WERI-Rb-1 (cell line): ENCODE data around the gene RAB3D.
"Not testable (repeated sequence)": the region's sequence is repeated elsewhere in the genome, so short reads cannot be mapped to it uniquely, and the experiment has no call there.

Experiments used
- DNase-seq: peaks from one replicate; pipeline ENCODE4 v3.0.0-alpha.2; 2020
- H3K27ac ChIP-seq: fragments of 250-450 bp; sonication (Bioruptor Pico); 2 replicates; pipeline ENCODE4 v1.5.1; 2020; ENCODE audit warnings: mild to moderate bottlenecking, moderate library complexity
- H3K27me3 ChIP-seq: fragments of 250-450 bp; sonication (Bioruptor Pico); 2 replicates; pipeline ENCODE4 v1.5.1; 2021; ENCODE audit warnings: mild to moderate bottlenecking, low read depth, moderate library complexity; ENCODE audit not compliant: insufficient read depth, severe bottlenecking
- H3K36me3 ChIP-seq: fragments of 250-450 bp; sonication (Bioruptor Pico); 2 replicates; pipeline ENCODE4 v1.5.1; 2020; ENCODE audit warnings: mild to moderate bottlenecking, moderate library complexity
- H3K4me3 ChIP-seq: 2 replicates; pipeline ENCODE4 v1.5.1; 2011; ENCODE audit warnings: low read depth, mild to moderate bottlenecking, control low read depth, low read length
- H3K9me3 ChIP-seq: fragments of 250-450 bp; sonication (Bioruptor Pico); 2 replicates; pipeline ENCODE4 v1.5.1; 2021; ENCODE audit warnings: mild to moderate bottlenecking, moderate library complexity; ENCODE audit not compliant: severe bottlenecking
- TF ChIP-seq, protein P1 (sequence below): IDR thresholded peaks from 2 replicates; pipeline ENCODE4 v1.5.1; 2011; ENCODE audit warnings: low read depth, mild to moderate bottlenecking, control low read depth, inconsistent platforms, low read length

The RAB3D gene

DNA sequence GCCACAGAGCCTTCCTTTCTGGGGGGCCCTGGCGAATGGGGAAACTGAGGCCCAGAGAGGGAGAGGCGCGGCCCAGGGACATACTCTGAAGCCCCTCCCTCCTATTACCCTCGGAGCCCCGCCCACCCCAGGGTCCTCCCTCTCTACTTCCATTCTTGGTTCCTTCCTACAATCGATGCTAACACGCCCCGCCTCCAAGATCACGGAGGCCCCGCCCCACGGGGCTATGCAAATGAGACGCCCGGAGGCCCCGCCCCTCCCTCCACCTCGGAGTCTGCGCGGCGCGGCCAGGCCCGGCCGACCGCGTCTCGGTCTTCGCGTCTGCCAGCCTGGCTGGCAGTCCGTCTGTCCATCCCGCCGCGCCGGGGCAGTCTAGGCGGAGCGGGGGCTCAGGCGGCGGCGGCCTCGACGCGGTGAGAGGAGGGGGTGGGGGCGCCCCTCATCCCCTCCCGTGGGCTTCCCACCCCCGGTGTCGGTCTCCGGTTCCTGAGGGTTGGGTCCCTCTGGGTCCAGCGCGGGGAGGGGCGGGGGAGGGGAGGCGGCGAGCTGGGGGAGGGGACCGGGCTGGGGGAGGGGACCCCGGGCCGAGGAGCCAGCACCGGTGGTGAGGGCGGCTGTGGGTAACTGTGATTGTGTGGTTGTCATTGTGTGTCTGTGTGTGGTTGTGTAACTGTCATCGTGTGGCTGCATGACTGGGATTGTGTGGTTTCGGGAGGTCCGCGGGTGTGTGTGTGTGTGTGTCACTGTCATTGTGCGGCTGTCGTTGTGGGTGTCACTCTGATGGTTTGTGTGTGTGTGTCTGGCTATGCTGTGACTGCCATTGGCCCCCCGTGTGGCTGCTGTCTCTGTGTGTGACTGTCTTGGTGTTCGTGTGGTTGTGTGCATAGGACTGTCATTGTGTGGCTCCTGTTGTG is 16.0 kb upstream of the RAB3D start, which contains the start of gene PLPPR2:
Gene PLPPR2, plus strand, starts transcription at position 273 of the 914 bp plus-strand sequence. CDS start 2,242 bp downstream, outside the sequence.
- H3K36me3 ChIP-seq, result peaks cover 10% of the 10 kb centered on the region; the same call in 1 of the 2 replicates
- H3K27ac ChIP-seq, result peak within 1 kb of the TSS; percentile 62
- TF ChIP-seq, protein P1, sequence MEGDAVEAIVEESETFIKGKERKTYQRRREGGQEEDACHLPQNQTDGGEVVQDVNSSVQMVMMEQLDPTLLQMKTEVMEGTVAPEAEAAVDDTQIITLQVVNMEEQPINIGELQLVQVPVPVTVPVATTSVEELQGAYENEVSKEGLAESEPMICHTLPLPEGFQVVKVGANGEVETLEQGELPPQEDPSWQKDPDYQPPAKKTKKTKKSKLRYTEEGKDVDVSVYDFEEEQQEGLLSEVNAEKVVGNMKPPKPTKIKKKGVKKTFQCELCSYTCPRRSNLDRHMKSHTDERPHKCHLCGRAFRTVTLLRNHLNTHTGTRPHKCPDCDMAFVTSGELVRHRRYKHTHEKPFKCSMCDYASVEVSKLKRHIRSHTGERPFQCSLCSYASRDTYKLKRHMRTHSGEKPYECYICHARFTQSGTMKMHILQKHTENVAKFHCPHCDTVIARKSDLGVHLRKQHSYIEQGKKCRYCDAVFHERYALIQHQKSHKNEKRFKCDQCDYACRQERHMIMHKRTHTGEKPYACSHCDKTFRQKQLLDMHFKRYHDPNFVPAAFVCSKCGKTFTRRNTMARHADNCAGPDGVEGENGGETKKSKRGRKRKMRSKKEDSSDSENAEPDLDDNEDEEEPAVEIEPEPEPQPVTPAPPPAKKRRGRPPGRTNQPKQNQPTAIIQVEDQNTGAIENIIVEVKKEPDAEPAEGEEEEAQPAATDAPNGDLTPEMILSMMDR, result no peak
- no peaks in the 10 kb centered on the region for H3K9me3 ChIP-seq
- no peaks in the 10 kb centered on the region for H3K27me3 ChIP-seq
- peak; percentile 97 for DNase-seq
- peak within 1 kb of the TSS; percentile 53 for H3K4me3 ChIP-seq

DNA sequence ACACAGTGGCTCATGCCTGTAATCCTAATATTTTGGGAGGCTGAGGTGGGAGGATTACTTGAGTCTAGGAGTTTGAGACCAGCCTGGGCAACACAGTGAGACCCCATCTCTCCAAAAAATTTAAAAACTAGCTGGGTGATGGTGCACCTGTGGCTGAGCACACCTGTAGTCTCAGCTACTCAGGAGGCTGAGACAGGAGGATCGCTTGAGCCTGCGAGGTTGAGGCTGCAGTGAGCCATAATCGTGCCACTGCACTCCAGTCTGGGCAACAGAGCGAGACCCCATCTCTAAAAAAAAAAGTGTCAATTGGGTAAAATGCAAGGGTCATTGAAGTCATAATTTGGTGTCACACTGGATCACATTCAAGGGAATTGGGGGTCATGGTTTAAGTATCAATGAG is 14.6 kb upstream of the RAB3D start:
- not testable (repeated sequence) for H3K27ac ChIP-seq, H3K9me3 ChIP-seq, H3K4me3 ChIP-seq, DNase-seq, H3K27me3 ChIP-seq, H3K36me3 ChIP-seq

DNA sequence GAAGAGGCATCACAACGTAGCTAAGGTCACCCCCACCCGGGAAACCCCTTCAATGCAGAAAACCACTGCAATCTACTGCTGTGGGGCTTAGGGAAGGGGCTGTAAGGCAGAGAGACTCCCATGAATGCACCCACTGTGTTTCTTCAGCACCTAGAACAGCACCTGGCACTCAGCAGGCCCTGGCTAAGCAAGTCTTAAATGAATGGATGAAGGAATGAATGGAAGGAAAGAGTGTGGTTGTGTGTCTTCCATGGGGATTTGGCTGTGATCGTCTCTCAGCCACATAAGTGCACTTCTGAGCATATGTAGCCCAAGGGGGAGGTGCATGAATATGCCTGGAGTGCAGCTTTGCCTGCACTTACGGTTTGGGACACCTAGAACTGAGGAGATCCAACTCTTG is 9.7 kb upstream of the RAB3D start:
- H3K36me3 ChIP-seq, result no peaks in the 10 kb centered on the region
- H3K4me3 ChIP-seq, result no peak overlapping the region
- peaks cover 13% of the 10 kb centered on the region for H3K9me3 ChIP-seq
- no peak for DNase-seq
- no peak overlapping the region for H3K27ac ChIP-seq
- TF ChIP-seq, protein P1, result no peak
- H3K27me3 ChIP-seq, result no peaks in the 10 kb centered on the region

DNA sequence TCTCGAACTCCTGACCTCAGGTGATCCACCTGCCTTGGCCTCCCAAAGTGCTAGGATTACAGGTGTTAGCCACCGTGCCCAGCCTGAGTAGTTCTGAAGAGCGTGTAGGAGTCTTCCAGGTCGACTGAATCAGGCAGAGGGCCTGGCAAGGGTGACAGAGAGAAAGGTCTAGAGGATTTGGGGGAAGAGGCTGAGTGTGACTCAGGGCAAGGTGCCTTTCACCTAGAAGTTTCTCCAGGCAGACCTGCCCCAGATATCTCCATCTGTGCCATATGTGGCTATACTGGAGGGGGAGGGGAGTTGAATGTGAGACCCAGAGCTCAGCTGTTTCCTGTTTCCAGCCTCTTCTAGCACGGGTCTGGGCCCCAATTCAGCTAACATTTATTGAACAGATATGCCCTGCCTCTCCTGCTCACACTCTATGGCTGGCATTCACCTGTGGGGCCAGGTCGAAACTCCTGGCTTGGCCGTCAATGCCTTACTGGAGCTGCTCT is 8.1 kb upstream of the RAB3D start:
- Histone ChIP-seq H3K4me3 (no peak overlapping the region), H3K9me3 (peaks cover 13% of the 10 kb centered on the region), H3K36me3 (no peaks in the 10 kb centered on the region; the same call in 1 of the 2 replicates), H3K27ac (peak overlapping the region; percentile 77), H3K27me3 (no peaks in the 10 kb centered on the region)
- DNase-seq, result peak; percentile 58
- TF ChIP-seq, protein P1, result no peak

DNA sequence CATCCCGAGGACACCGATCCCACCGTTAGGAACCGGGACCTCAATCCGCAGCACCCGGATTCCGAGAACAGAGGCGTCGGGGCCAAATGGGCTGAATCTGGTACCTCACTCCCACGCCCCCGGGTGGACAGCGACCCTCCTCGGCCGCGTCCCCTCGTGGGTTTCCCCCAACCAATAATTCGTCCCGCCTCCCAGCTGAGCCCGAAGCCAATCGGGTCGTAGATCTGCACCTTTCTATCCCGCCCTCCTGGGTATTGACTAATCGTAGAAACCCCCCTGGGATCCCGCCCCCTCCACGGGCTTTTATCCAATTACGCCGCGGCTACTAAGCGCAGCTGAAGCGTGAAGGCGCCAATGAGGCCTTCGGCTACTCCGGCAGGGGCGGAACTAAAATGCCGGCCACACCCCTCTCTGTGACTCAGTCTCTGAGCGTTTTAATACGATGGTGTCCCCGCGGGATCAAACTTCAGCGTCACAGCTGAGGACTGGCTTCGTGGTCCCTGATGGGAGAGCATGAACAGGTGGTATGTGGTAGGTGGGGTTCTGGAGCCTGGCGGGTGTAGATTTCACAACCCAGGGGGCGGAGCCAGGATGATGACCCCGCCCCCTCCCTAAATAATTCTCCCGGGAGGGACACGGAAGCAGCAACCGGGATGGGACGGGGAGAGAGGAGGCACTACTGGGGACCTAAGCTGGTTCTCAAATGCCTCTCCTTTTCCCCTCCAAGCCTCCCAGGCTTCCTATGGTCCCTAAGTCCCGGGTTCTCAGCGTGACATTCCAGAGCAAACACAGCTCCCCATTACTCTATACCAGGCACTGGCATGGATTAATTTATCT is 6.9 kb upstream of the RAB3D start, which contains the start of the genes CCDC159 and TMEM205:
Gene CCDC159, plus strand, starts transcription at position 416 of the 837 bp plus-strand sequence. Its CDS starts 88 bp downstream, at position 504.
Gene TMEM205, minus strand, starts transcription at position 165 of the 837 bp plus-strand sequence. CDS start 649 bp downstream, outside the sequence.
- H3K36me3 ChIP-seq, result peaks cover 9% of the 10 kb centered on the region
- peak within 1 kb of the TSS; percentile 86 for H3K4me3 ChIP-seq
- TF ChIP-seq, protein P1, result peak; percentile 41; the same call in 1 of the 2 replicates
- DNase-seq, result peak; percentile 99
- peaks cover 13% of the 10 kb centered on the region for H3K9me3 ChIP-seq
- H3K27me3 ChIP-seq, result no peaks in the 10 kb centered on the region
- peak within 1 kb of the TSS; percentile 77 for H3K27ac ChIP-seq
